Gastroesophageal sphincter (tissue), 4 donors: ENCODE data around the gene HS2ST1. TPM values are rescaled to one million over a fixed set of nuclear protein-coding genes. Genes with fewer than 3 reads are reported as not detected.
"Not testable (repeated sequence)": the region's sequence is repeated elsewhere in the genome, so short reads cannot be mapped to it uniquely, and the experiment has no call there.

Experiments
- ATAC-seq: fragments of 150-250 bp; one replicate; pipeline ENCODE4 v1.9.1; 2016; ENCODE audit warnings: mild to moderate bottlenecking, moderate library complexity
- H3K27ac ChIP-seq, 4 donors: fragments of 200-600 bp; sonication (generic) in 3 of 4; 1 replicate in 3 of 4; 2 replicates in 1 of 4; pipeline ENCODE4 v1.5.1; 2016 to 2019
- H3K27me3 ChIP-seq: fragments of 200-600 bp; sonication (generic); one replicate; pipeline ENCODE4 v1.5.1; 2019
- H3K36me3 ChIP-seq, 2 donors: fragments of 200-600 bp; sonication (generic); one replicate each; pipeline ENCODE4 v1.5.1; 2019; ENCODE audit warnings: control low read depth in 1 of 2
- H3K4me1 ChIP-seq, 3 donors: fragments of 200-600 bp; sonication (generic); 1 replicate in 2 of 3; 2 replicates in 1 of 3; pipeline ENCODE4 v1.5.1; 2016 to 2019; ENCODE audit warnings: control low read depth in 2 of 3
- H3K4me3 ChIP-seq, 2 donors: fragments of 200-600 bp; sonication (generic); one replicate each; pipeline ENCODE4 v1.5.1; 2019; ENCODE audit warnings: mild to moderate bottlenecking in 1 of 2, moderate library complexity in 1 of 2
- H3K9me3 ChIP-seq, 3 donors: fragments of 200-600 bp; sonication (generic); one replicate each; pipeline ENCODE4 v1.5.1; 2017 to 2019; ENCODE audit warnings: control low read depth in 2 of 3
- CTCF ChIP-seq, 4 experiments: fragments of 200-600 bp in 2 of 4; fragments of 450-650 bp in 2 of 4; sonication (generic) in 1 of 4; IDR thresholded peaks; one replicate each; pipeline ENCODE4 v1.5.1; 2017 to 2019; ENCODE audit warnings: antibody characterized with exemption in 4 of 4, mild to moderate bottlenecking in 2 of 4, moderate library complexity in 2 of 4
- EP300 ChIP-seq: sonication (generic); formaldehyde crosslinking; IDR thresholded peaks from one replicate; pipeline ENCODE4 v1.6.1; 2017; ENCODE audit warnings: antibody characterized with exemption, mild to moderate bottlenecking
- POLR2A ChIP-seq, 2 donors: fragments of 450-650 bp; IDR thresholded peaks; one replicate each; pipeline ENCODE4 v1.6.1; 2017; ENCODE audit warnings: antibody characterized with exemption in 2 of 2, mild to moderate bottlenecking in 2 of 2, moderate library complexity in 1 of 2
- POLR2AphosphoS5 ChIP-seq: sonication (generic); formaldehyde crosslinking; IDR thresholded peaks from one replicate; pipeline ENCODE4 v1.6.1; 2017; ENCODE audit warnings: antibody characterized with exemption
- WGBS, 2 donors: methylation state at CpG; one replicate each; pipeline ENCODE4 v1.1.5; 2018; ENCODE audit warnings: low coverage in 1 of 2; 5-methylcytosine and 5-hydroxymethylcytosine counted together
- total RNA-seq, 4 donors: library from RNA; depleted of rRNA; stranded (reverse); fragments of >200 nt; gene quantifications; one replicate each; pipeline ENCODE4 v1.1.0, GENCODE V29; 2016

The HS2ST1 gene
- total RNA-seq, 4 donors from 2014 or later: 10.3 to 17.0 (median 11.7) TPM

GRCh38 chr1:86975993-86976550 lies 61.6 kb downstream of the HS2ST1 start:
- Histone ChIP-seq H3K27ac (no peak overlapping the region), H3K27me3 (no peaks in the 10 kb centered on the region), H3K4me1 (peaks cover 0 to 18% (median 0%) of the 10 kb centered on the region in 3 donors), H3K4me3 (no peak overlapping the region), H3K36me3 (no peaks in the 10 kb centered on the region), H3K9me3 (no peaks in the 10 kb centered on the region)
- no peak for ATAC-seq
- no peak for TF ChIP-seq POLR2AphosphoS5
- TF ChIP-seq EP300: no peak
- TF ChIP-seq POLR2A (IDR thresholded peaks at IDR 0.05): no peak
- no peak for TF ChIP-seq CTCF (IDR thresholded peaks at IDR 0.05)
- 39 to 53% methylated on average over 2 of the region's 2 CpGs for WGBS, 2 donors

GRCh38 chr1:86976664-86977063 lies 62.2 kb downstream of the HS2ST1 start:
- Histone ChIP-seq H3K9me3 (no peaks in the 10 kb centered on the region), H3K36me3 (no peaks in the 10 kb centered on the region), H3K4me1 (peaks cover 0 to 18% (median 0%) of the 10 kb centered on the region in 3 donors), H3K4me3 (no peak overlapping the region), H3K27me3 (no peaks in the 10 kb centered on the region), H3K27ac (no peak overlapping the region)
- no peak for ATAC-seq
- TF ChIP-seq CTCF (IDR thresholded peaks at IDR 0.05) (no peak), POLR2A (IDR thresholded peaks at IDR 0.05) (no peak), EP300 (no peak), POLR2AphosphoS5 (no peak)

GRCh38 chr1:86981482-86982213 lies 67.2 kb downstream of the HS2ST1 start:
- no peak overlapping the region for H3K4me3 ChIP-seq
- H3K9me3 ChIP-seq: no peaks in the 10 kb centered on the region
- no peaks in the 10 kb centered on the region for H3K27me3 ChIP-seq
- no peak for ATAC-seq
- H3K36me3 ChIP-seq: no peaks in the 10 kb centered on the region
- 90 to 93% methylated on average over 3 to 4 of the region's 7 CpGs for WGBS, 2 donors
- no peaks in the 10 kb centered on the region for H3K4me1 ChIP-seq
- no peak overlapping the region for H3K27ac ChIP-seq
- no peak for TF ChIP-seq CTCF (IDR thresholded peaks at IDR 0.05)
- TF ChIP-seq POLR2AphosphoS5: no peak
- no peak for TF ChIP-seq EP300
- TF ChIP-seq POLR2A (IDR thresholded peaks at IDR 0.05): no peak

- H3K36me3 ChIP-seq, H3K4me3 ChIP-seq, ATAC-seq, H3K9me3 ChIP-seq, H3K27ac ChIP-seq, H3K4me1 ChIP-seq, H3K27me3 ChIP-seq: not testable (repeated sequence)
- 96 to 100% methylated on average over 8 to 10 of the region's 12 CpGs for WGBS, 2 donors
Observed at GRCh38 chr1:86983677-86984076, 69.2 kb downstream of the HS2ST1 start.

GRCh38 chr1:86987446-86987845 lies 73.0 kb downstream of the HS2ST1 start:
- no peak for TF ChIP-seq EP300
- no peaks in the 10 kb centered on the region for H3K9me3 ChIP-seq
- no peak for ATAC-seq
- no peaks in the 10 kb centered on the region for H3K36me3 ChIP-seq
- no peak overlapping the region for H3K4me3 ChIP-seq
- no peaks in the 10 kb centered on the region for H3K27me3 ChIP-seq
- no peaks in the 10 kb centered on the region for H3K4me1 ChIP-seq
- no peak overlapping the region for H3K27ac ChIP-seq

- H3K4me3 ChIP-seq: no peak overlapping the region
- 98 to 100% methylated on average over 7 of the region's 7 CpGs for WGBS, 2 donors
- no peaks in the 10 kb centered on the region for H3K4me1 ChIP-seq
- no peak for ATAC-seq
- no peaks in the 10 kb centered on the region for H3K9me3 ChIP-seq
- H3K27ac ChIP-seq: no peak overlapping the region
- H3K27me3 ChIP-seq: no peaks in the 10 kb centered on the region
- TF ChIP-seq CTCF (IDR thresholded peaks at IDR 0.05) (no peak), POLR2AphosphoS5 (no peak), EP300 (no peak), POLR2A (IDR thresholded peaks at IDR 0.05) (no peak)
- H3K36me3 ChIP-seq: no peaks in the 10 kb centered on the region
Observed at GRCh38 chr1:86988835-86989234, 74.4 kb downstream of the HS2ST1 start.

GRCh38 chr1:86989690-86990089 lies 75.3 kb downstream of the HS2ST1 start:
- H3K4me1 ChIP-seq, H3K27me3 ChIP-seq, H3K4me3 ChIP-seq, H3K27ac ChIP-seq, H3K36me3 ChIP-seq, ATAC-seq, H3K9me3 ChIP-seq: not testable (repeated sequence)
- 55 to 69% methylated on average over 3 of the region's 3 CpGs for WGBS, 2 donors
